H9 (cell line): Measurements from ENCODE around the gene VTCN1. TPM values are rescaled to one million over a fixed set of nuclear protein-coding genes. Genes with fewer than 3 reads are reported as not detected.

Source experiments
- DNase-seq: peaks from one replicate; pipeline ENCODE4 v3.0.0-alpha.2; 2017
- H2AFZ ChIP-seq: one replicate; pipeline ENCODE4 v1.6.1; 2013; ENCODE audit warnings: mild to moderate bottlenecking, low read length, control low read depth, moderate library complexity
- H2AK5ac ChIP-seq: 2 replicates; pipeline ENCODE4 v1.6.1; 2013; ENCODE audit warnings: low read length, control low read depth, mixed read lengths; ENCODE audit not compliant: insufficient read length
- H2BK120ac ChIP-seq: one replicate; pipeline ENCODE4 v1.6.1; 2013; ENCODE audit warnings: low read depth, mild to moderate bottlenecking, low read length, control low read depth, inconsistent platforms; ENCODE audit not compliant: poor library complexity, severe bottlenecking
- H2BK12ac ChIP-seq: 2 replicates; pipeline ENCODE4 v1.6.1; 2013; ENCODE audit warnings: low read length, control low read depth, mixed read lengths, low read depth; ENCODE audit not compliant: insufficient read length
- H2BK15ac ChIP-seq: 2 replicates; pipeline ENCODE4 v1.6.1; 2013; ENCODE audit warnings: low read depth, low read length, control low read depth
- H2BK20ac ChIP-seq: one replicate; pipeline ENCODE4 v1.6.1; 2013; ENCODE audit warnings: low read depth, mild to moderate bottlenecking, low read length, control low read depth, inconsistent platforms; ENCODE audit not compliant: poor library complexity, severe bottlenecking
- H2BK5ac ChIP-seq: 2 replicates; pipeline ENCODE4 v1.6.1; 2013; ENCODE audit warnings: low read length, control low read depth, mixed read lengths; ENCODE audit not compliant: insufficient read length
- H3K14ac ChIP-seq: 2 replicates; pipeline ENCODE4 v1.6.1; 2013; ENCODE audit warnings: low read length, control low read depth; ENCODE audit not compliant: insufficient read depth
- H3K18ac ChIP-seq: 2 replicates; pipeline ENCODE4 v1.6.1; 2013; ENCODE audit warnings: low read depth, mild to moderate bottlenecking, mixed read lengths, low read length, control low read depth; ENCODE audit not compliant: insufficient read length
- H3K23ac ChIP-seq: 2 replicates; pipeline ENCODE4 v1.6.1; 2013; ENCODE audit warnings: low read length, control low read depth, mixed read lengths, low read depth; ENCODE audit not compliant: insufficient read length
- H3K23me2 ChIP-seq: 2 replicates; pipeline ENCODE4 v1.6.1; 2013; ENCODE audit warnings: low read depth, mild to moderate bottlenecking, mixed read lengths, low read length, control low read depth; ENCODE audit not compliant: insufficient read length, poor library complexity, severe bottlenecking
- H3K27ac ChIP-seq: 2 replicates; pipeline ENCODE4 v1.5.1; 2013; ENCODE audit warnings: low read length, control low read depth, mixed read lengths, low read depth; ENCODE audit not compliant: insufficient read length
- H3K27me3 ChIP-seq: 2 replicates; pipeline ENCODE4 v1.6.1; 2013; ENCODE audit warnings: low read length, control low read depth, inconsistent platforms; ENCODE audit not compliant: insufficient read depth
- H3K4ac ChIP-seq: 2 replicates; pipeline ENCODE4 v1.6.1; 2013; ENCODE audit warnings: low read depth, mild to moderate bottlenecking, control low read depth, inconsistent platforms, low read length, moderate library complexity
- H3K4me1 ChIP-seq: 2 replicates; pipeline ENCODE4 v1.6.1; 2013; ENCODE audit warnings: low read length, control low read depth, inconsistent platforms; ENCODE audit not compliant: insufficient read depth
- H3K4me2 ChIP-seq: 2 replicates; pipeline ENCODE4 v1.6.1; 2013; ENCODE audit warnings: low read length, control low read depth, mixed read lengths; ENCODE audit not compliant: insufficient read length, insufficient read depth
- H3K56ac ChIP-seq: 2 replicates; pipeline ENCODE4 v1.6.1; 2013; ENCODE audit warnings: low read depth, mild to moderate bottlenecking, mixed read lengths, low read length, control low read depth; ENCODE audit not compliant: insufficient read length
- H3K79me1 ChIP-seq: 2 replicates; pipeline ENCODE4 v1.6.1; 2013; ENCODE audit warnings: low read depth, mild to moderate bottlenecking, moderate library complexity, low read length, control low read depth, inconsistent platforms; ENCODE audit not compliant: insufficient read depth, poor library complexity, severe bottlenecking
- H3K79me2 ChIP-seq: 2 replicates; pipeline ENCODE4 v1.6.1; 2013; ENCODE audit warnings: low read length, control low read depth, inconsistent platforms; ENCODE audit not compliant: insufficient read depth
- H3K9ac ChIP-seq: 2 replicates; pipeline ENCODE4 v1.6.1; 2013; ENCODE audit warnings: low read length, control low read depth, mixed read lengths; ENCODE audit not compliant: insufficient read length; ENCODE audit errors: extremely low read depth
- H3K9me3 ChIP-seq: one replicate; pipeline ENCODE4 v1.6.1; 2013; ENCODE audit warnings: low read depth, low read length, inconsistent platforms; ENCODE audit not compliant: control insufficient read depth
- H3T11ph ChIP-seq: one replicate; pipeline ENCODE4 v1.6.1; 2013; ENCODE audit warnings: mild to moderate bottlenecking, low read length, control low read depth, inconsistent platforms
- H4K20me1 ChIP-seq: one replicate; pipeline ENCODE4 v1.6.1; 2013; ENCODE audit not compliant: control insufficient read depth, insufficient read length, insufficient read depth
- H4K5ac ChIP-seq: 2 replicates; pipeline ENCODE4 v1.6.1; 2013; ENCODE audit warnings: low read depth, mild to moderate bottlenecking, mixed read lengths, low read length, control low read depth; ENCODE audit not compliant: insufficient read length
- H4K8ac ChIP-seq: replicated peaks from 2 replicates; pipeline ENCODE4 v1.6.1; 2013; ENCODE audit warnings: low read length, control low read depth, mixed read lengths, low read depth; ENCODE audit not compliant: insufficient read length
- H4K91ac ChIP-seq: 2 replicates; pipeline ENCODE4 v1.6.1; 2013; ENCODE audit warnings: low read depth, mild to moderate bottlenecking, moderate library complexity, mixed read lengths, low read length, control low read depth; ENCODE audit not compliant: insufficient read length
- H3K27ac Mint-ChIP-seq, 3 experiments: 2 replicates in 2 of 3; 3 replicates in 1 of 3; pipeline ENCODE4 v1.8.0; 2020 to 2021; ENCODE audit warnings: mixed read lengths in 3 of 3, mild to moderate bottlenecking in 1 of 3, moderate library complexity in 1 of 3
- H3K27me3 Mint-ChIP-seq: 2 replicates; pipeline ENCODE4 v1.8.0; 2021; ENCODE audit warnings: low read depth, mild to moderate bottlenecking, moderate library complexity, mixed read lengths
- H3K36me3 Mint-ChIP-seq, 3 experiments: 2 replicates in 2 of 3; 3 replicates in 1 of 3; pipeline ENCODE4 v1.8.0; 2020 to 2021; ENCODE audit warnings: low read depth in 3 of 3, mixed read lengths in 3 of 3; ENCODE audit not compliant: insufficient read depth in 1 of 3
- H3K4me1 Mint-ChIP-seq, 2 experiments: 2 replicates each; pipeline ENCODE4 v1.8.0; 2020; ENCODE audit warnings: mixed read lengths in 2 of 2
- H3K4me3 Mint-ChIP-seq, 2 experiments: 2 replicates in 1 of 2; 3 replicates in 1 of 2; pipeline ENCODE4 v1.8.0; 2020 to 2021; ENCODE audit warnings: mild to moderate bottlenecking in 2 of 2, mixed read lengths in 2 of 2, moderate library complexity in 1 of 2
- H3K9me3 Mint-ChIP-seq, 2 experiments: 2 replicates in 1 of 2; 3 replicates in 1 of 2; pipeline ENCODE4 v1.8.0; 2020; ENCODE audit warnings: mild to moderate bottlenecking in 2 of 2, mixed read lengths in 2 of 2, moderate library complexity in 1 of 2
- WGBS: extraction: QIAGEN DNeasy Blood & Tissue Kit; methylation state at CpG from one replicate; pipeline ENCODE4 v1.1.7; 2013; ENCODE audit warnings: missing lambda C conversion rate, low lambda C conversion rate, mixed read lengths; ENCODE audit not compliant: insufficient read length; ENCODE audit errors: extremely low coverage; 5-methylcytosine and 5-hydroxymethylcytosine counted together
- total RNA-seq: library from RNA; stranded (reverse); gene quantifications from 2 replicates; pipeline ENCODE4 v1.2.1, GENCODE V29; 2021
- TF ChIP-seq, protein P1 (sequence below): fragments of 200-600 bp; sonication (generic); conservative IDR thresholded peaks from 3 replicates; pipeline ENCODE4 v1.8.0; 2021; ENCODE audit warnings: antibody characterized with exemption, mild to moderate bottlenecking

VTCN1 gene
- total RNA-seq, 1 experiment from 2014 or later: 0.33 TPM

- H3K36me3 Mint-ChIP-seq: no peaks in the 10 kb centered on the region
- Histone ChIP-seq H3K9ac (no peak overlapping the region), H3K4ac (no peak overlapping the region)
Observed at GRCh38 chr1:117143871-117144270, 66.9 kb downstream of the VTCN1 start.

More at GRCh38 chr1:117143871-117144270, 66.9 kb downstream of the VTCN1 start:
- no peak for DNase-seq
- no peak overlapping the region for H3K27ac Mint-ChIP-seq
- H3T11ph ChIP-seq: no peak overlapping the region
- no peak overlapping the region for H4K91ac ChIP-seq
- H3K79me2 ChIP-seq: no peaks in the 10 kb centered on the region
- WGBS: no CpG with 5 or more reads among the region's 3 CpGs
- H2BK15ac ChIP-seq: no peak overlapping the region
- H3K56ac ChIP-seq: no peak overlapping the region
- no peaks in the 10 kb centered on the region for H3K27me3 Mint-ChIP-seq
- peaks cover 21 to 24% of the 10 kb centered on the region in 2 experiments for H3K4me1 Mint-ChIP-seq
- H3K9me3 ChIP-seq: no peaks in the 10 kb centered on the region
- no peak overlapping the region for H2AK5ac ChIP-seq
- no peak overlapping the region for H3K4me2 ChIP-seq
- TF ChIP-seq, protein P1, sequence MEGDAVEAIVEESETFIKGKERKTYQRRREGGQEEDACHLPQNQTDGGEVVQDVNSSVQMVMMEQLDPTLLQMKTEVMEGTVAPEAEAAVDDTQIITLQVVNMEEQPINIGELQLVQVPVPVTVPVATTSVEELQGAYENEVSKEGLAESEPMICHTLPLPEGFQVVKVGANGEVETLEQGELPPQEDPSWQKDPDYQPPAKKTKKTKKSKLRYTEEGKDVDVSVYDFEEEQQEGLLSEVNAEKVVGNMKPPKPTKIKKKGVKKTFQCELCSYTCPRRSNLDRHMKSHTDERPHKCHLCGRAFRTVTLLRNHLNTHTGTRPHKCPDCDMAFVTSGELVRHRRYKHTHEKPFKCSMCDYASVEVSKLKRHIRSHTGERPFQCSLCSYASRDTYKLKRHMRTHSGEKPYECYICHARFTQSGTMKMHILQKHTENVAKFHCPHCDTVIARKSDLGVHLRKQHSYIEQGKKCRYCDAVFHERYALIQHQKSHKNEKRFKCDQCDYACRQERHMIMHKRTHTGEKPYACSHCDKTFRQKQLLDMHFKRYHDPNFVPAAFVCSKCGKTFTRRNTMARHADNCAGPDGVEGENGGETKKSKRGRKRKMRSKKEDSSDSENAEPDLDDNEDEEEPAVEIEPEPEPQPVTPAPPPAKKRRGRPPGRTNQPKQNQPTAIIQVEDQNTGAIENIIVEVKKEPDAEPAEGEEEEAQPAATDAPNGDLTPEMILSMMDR: no peak
- H3K23me2 ChIP-seq: no peaks in the 10 kb centered on the region
- no peak overlapping the region for H2BK120ac ChIP-seq
- H2BK20ac ChIP-seq: no peak overlapping the region
- H4K20me1 ChIP-seq: no peaks in the 10 kb centered on the region
- peaks cover 3% of the 10 kb centered on the region; the same call in 1 of the 2 replicates for H3K4me1 ChIP-seq
- no peak overlapping the region for H3K18ac ChIP-seq
- no peak overlapping the region for H4K8ac ChIP-seq
- H3K9me3 Mint-ChIP-seq: no peaks in the 10 kb centered on the region
- no peak overlapping the region for H2BK5ac ChIP-seq
- H3K27ac ChIP-seq: no peak overlapping the region
- H3K14ac ChIP-seq: no peak overlapping the region
- no peak overlapping the region for H2BK12ac ChIP-seq
- H3K79me1 ChIP-seq: no peaks in the 10 kb centered on the region
- no peaks in the 10 kb centered on the region for H3K27me3 ChIP-seq
- H4K5ac ChIP-seq: no peak overlapping the region
- no peak overlapping the region for H3K4me3 Mint-ChIP-seq
- H3K23ac ChIP-seq: no peak overlapping the region
- no peak overlapping the region for H2AFZ ChIP-seq
